ENCODE results near the gene LBP. TPM values are rescaled to one million over a fixed set of nuclear protein-coding genes. Genes with fewer than 3 reads are reported as not detected.

The LBP gene
- total RNA-seq, 1 experiment from 2014 or later = 0.52 TPM

GRCh38 chr20:38339997-38340396 is 6.3 kb upstream of the LBP start:
- H3K23ac ChIP-seq (ENCODE audit: insufficient read length, low read depth, low read length) = no peak overlapping the region
- H2BK15ac ChIP-seq (ENCODE audit: low read depth, low read length) = no peak overlapping the region
- H3K27me3 ChIP-seq (ENCODE audit: insufficient read depth, low read length) = no peaks in the 10 kb centered on the region; the same call in 1 of the 2 replicates
- no peak overlapping the region for H2AK5ac ChIP-seq (ENCODE audit: insufficient read length, low read length)
- no peaks in the 10 kb centered on the region for H3K79me2 ChIP-seq (ENCODE audit: insufficient read depth, low read length)
- no peak overlapping the region for H2AFZ ChIP-seq (ENCODE audit: low read length)
- H3K27ac Mint-ChIP-seq = no peak overlapping the region
- peaks cover 5 to 6% of the 10 kb centered on the region in 2 experiments for H3K9me3 Mint-ChIP-seq
- peaks cover 59 to 65% of the 10 kb centered on the region in 2 experiments for H3K4me1 Mint-ChIP-seq
- no peak overlapping the region for H4K8ac ChIP-seq (replicated peaks; ENCODE audit: insufficient read length, low read depth, low read length)
- DNase-seq = no peak
- peaks cover 5% of the 10 kb centered on the region for H3K27me3 Mint-ChIP-seq (ENCODE audit: low read depth)
- no peak overlapping the region for H2BK20ac ChIP-seq (ENCODE audit: low read depth, low read length, poor library complexity, severe bottlenecking)
- no peak overlapping the region for H3K4me2 ChIP-seq (ENCODE audit: insufficient read depth, insufficient read length, low read length)
- H3K56ac ChIP-seq (ENCODE audit: insufficient read length, low read depth, low read length) = no peak overlapping the region
- H3K36me3 Mint-ChIP-seq (ENCODE audit: insufficient read depth in 1 of 3, low read depth in 3 of 3) = peaks cover 2 to 6% (median 5%) of the 10 kb centered on the region in 3 experiments; a peak in 5 of 7 replicates
- TF ChIP-seq CTCF (conservative IDR thresholded peaks at IDR 0.05) = no peak
- H2BK12ac ChIP-seq (ENCODE audit: insufficient read length, low read depth, low read length) = no peak overlapping the region
- H4K20me1 ChIP-seq (ENCODE audit: control insufficient read depth, insufficient read depth, insufficient read length) = no peaks in the 10 kb centered on the region
- H3K4ac ChIP-seq (ENCODE audit: low read depth, low read length) = no peak overlapping the region
- H3K4me1 ChIP-seq (ENCODE audit: insufficient read depth, low read length) = peaks cover 8% of the 10 kb centered on the region; the same call in 1 of the 2 replicates
- H3K79me1 ChIP-seq (ENCODE audit: insufficient read depth, low read depth, low read length, poor library complexity, severe bottlenecking) = no peaks in the 10 kb centered on the region
- no peak overlapping the region for H2BK120ac ChIP-seq (ENCODE audit: low read depth, low read length, poor library complexity, severe bottlenecking)
- WGBS (ENCODE audit: extremely low coverage, insufficient read length, low lambda C conversion rate) = no CpG with 5 or more reads among the region's 3 CpGs
- H3K14ac ChIP-seq (ENCODE audit: insufficient read depth, low read length) = no peak overlapping the region
- no peak overlapping the region for H3K27ac ChIP-seq (ENCODE audit: insufficient read length, low read depth, low read length)
- no peak overlapping the region for H4K91ac ChIP-seq (ENCODE audit: insufficient read length, low read depth, low read length)
- H3K9ac ChIP-seq (ENCODE audit: extremely low read depth, insufficient read length, low read length) = no peak overlapping the region
- H3T11ph ChIP-seq (ENCODE audit: low read length) = no peak overlapping the region
- no peak overlapping the region for H2BK5ac ChIP-seq (ENCODE audit: insufficient read length, low read length)
- no peak overlapping the region for H3K4me3 Mint-ChIP-seq
- H3K9me3 ChIP-seq (ENCODE audit: control insufficient read depth, low read depth, low read length) = no peaks in the 10 kb centered on the region
- H4K5ac ChIP-seq (ENCODE audit: insufficient read length, low read depth, low read length) = no peak overlapping the region
- H3K23me2 ChIP-seq (ENCODE audit: insufficient read length, low read depth, low read length, poor library complexity, severe bottlenecking) = no peaks in the 10 kb centered on the region
- H3K18ac ChIP-seq (ENCODE audit: insufficient read length, low read depth, low read length) = no peak overlapping the region

Data from H9 (cell line).